GM03348 (cell line): ENCODE measurements around the gene CNNM1.
A peak's percentile ranks its signal among the peaks of the same experiment; 100 is the strongest.

Experiments
- DNase-seq: peaks from one replicate; pipeline ENCODE4 v3.0.0; 2012; ENCODE audit warnings: low spot score

Gene CNNM1

GRCh38 chr10:99372546-99373271 is 43.6 kb downstream of the CNNM1 start:
- peak; percentile 58 for DNase-seq

DNA sequence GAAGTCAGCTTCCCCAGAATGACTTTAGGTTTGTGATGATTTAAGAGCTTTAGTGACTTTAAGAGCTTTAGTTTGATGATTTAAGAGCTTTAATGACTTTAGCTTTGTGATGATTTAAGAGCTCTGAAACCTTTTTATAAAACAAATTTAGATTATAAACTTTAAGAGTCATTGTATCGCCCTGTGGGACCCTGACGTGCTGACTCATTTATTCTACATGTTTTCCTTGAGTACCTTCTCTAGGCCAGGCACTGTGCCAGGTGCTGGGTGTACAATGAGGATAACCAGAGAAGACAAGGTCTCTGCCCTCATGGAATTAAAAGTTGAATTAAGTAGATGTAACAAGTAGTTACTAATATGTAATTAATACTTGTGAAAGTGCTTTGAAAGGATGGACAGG is 45.4 kb downstream of the CNNM1 start:
- no peak for DNase-seq

GRCh38 chr10:99374972-99375371 is 45.8 kb downstream of the CNNM1 start:
- no peak for DNase-seq

GRCh38 chr10:99375426-99375825 is 46.3 kb downstream of the CNNM1 start:
- no peak for DNase-seq

- no peak for DNase-seq
These were observed 53.0 kb downstream of the CNNM1 start for GRCh38 chr10:99382176-99382575.

GRCh38 chr10:99387071-99387470 is 57.9 kb downstream of the CNNM1 start:
- DNase-seq: no peak

DNA sequence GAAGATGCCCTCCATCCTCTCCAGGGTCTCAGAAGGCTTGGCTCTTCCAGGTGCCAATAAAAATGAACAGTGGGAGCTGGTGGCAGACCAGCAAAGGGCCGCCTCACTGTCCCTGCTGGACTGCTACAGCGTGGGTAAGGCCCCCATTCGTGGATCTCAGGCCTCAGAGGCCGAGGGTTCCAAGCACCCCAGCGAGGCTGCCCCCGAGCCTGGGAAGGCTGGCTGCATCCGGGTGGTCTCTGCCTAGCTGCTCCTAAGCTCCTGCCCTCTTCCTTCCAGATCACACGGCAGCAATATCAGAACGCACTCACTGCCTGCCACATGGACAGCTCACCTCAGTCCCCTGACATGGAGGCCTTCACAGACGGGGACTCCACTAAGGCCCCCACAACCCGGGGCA is 58.4 kb downstream of the CNNM1 start:
- no peak for DNase-seq

GRCh38 chr10:99389729-99390480 is 60.7 kb downstream of the CNNM1 start:
- no peak for DNase-seq

- no peak for DNase-seq
These were observed 62.2 kb downstream of the CNNM1 start for GRCh38 chr10:99391346-99391745.

DNA sequence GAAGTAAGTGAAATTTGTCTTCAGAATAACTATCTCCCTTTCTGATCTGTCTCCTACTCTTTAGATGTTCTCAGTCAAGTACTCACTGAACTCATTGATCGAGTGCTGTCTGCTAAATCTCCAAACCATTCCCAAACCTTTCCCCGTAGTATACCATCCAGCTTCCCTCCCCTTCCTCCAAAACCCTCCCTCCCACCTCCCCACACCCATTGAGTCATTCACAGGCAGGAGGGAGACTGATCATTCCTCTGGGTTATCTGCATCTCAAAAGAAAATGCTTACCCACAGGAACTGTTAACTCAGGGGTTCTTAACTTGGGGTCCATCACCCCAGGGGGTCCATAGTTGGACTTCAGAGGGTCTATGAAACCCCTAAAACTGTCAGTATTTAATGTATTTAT is 63.9 kb downstream of the CNNM1 start:
- no peak for DNase-seq

- DNase-seq: no peak
These were observed 64.5 kb downstream of the CNNM1 start for GRCh38 chr10:99393683-99394082.

DNA sequence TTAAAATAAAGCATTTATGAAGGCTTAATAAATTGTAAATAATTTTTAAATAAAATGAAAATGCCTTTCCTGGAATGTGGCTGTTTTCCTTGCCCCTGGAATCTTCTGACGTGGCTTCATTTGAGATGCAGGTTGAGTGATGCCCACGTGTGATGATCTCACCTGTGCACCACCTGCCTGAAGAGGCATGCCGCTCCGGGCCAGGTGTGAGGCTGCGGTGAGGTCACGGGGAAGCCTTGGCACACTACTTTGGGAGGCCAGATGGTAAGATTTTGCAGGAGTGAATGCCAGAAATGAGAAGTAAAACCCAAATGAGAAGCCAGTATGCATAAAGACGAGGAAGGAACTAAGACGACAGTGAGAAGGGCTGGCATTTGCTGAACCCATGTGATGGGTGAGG is 65.1 kb downstream of the CNNM1 start:
- DNase-seq: no peak

DNA sequence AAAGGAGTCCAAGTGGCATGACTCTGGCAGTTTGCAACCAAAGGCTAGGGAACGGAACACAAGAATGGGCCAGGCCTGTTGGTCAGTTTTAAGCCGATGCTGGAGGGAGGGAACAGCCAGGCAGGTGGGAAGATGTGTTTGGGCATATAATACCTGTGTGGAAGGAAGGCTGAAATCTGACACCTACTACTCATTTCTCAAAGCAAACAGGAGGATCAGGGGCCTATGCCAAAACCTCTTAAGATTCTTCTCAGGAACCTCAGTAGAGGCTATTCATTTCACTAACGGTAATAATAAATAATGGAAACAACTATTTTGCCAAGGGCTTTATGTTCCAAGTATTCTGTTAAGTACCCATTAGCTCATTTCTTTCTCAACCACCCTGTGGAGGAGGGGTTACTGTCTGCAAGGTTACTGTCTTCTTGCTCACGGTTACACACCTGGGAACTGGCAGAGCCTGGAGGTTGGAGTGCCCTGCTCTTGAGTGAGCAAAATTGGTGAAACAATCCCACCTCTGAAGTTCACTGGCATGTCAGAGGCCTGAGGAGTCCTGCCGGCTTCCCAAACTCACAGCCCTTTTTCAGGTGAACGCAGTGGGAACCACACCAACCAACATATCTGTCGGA is 65.7 kb downstream of the CNNM1 start:
- DNase-seq: no peak

DNA sequence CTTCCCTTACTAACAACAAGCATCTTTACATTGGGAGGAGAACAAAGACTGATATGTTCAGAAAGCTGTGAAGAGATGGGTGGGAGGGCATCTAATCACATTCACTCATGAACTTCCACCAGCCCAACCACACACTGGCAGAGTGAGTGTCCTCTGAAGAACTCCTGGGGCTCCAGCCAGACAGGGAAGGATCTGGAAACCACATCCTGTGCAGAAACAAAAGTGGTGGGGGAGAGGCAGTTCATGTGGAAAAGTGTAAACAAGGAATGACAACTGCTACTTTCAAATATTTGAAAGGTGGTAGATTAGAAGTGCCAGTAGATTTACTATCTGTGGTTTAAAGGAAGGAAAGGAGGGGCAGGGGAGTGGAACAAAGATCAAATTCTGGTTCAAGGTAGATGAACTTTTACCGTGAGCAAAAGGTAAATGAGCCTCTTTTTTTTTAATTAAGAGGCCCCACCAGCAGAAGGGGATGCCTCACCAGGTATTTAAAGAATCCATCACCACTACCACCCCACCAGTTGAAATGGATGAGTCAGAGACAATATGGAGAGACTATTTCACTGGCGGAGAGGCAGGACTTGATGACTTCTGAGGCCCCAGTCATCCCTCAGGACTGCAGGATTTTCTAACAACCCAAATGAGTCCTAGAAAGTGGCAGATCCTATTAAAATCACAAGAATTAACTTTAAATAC is 66.7 kb downstream of the CNNM1 start:
- peak; percentile 87 for DNase-seq

GRCh38 chr10:99396471-99396870 is 67.3 kb downstream of the CNNM1 start:
- peak; percentile 20 for DNase-seq

- DNase-seq: no peak
These were observed 70.5 kb downstream of the CNNM1 start for GRCh38 chr10:99399664-99400063.

DNA sequence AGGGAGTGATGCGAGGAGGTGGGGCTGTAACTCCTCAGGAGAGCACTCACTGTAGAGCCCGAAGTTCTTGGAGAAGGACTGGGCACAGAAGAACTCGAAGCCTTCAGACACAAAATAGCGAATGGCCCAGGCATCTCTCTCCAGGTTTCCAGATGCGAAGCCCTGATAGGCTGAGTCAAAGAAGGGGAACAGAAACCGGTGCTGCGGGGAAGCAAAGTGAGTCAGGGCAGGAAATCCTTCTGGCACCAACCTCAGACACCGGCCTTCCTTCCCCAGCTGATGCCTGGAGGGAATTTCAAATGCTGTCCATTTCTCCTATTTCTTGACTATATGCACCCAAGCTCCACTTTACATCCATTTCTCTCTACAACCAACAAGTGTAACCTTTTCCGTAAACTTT is 74.5 kb downstream of the CNNM1 start:
- no peak for DNase-seq

- DNase-seq: no peak
These were observed 77.0 kb downstream of the CNNM1 start for GRCh38 chr10:99406149-99406548.

- DNase-seq: no peak
These were observed 81.0 kb downstream of the CNNM1 start for GRCh38 chr10:99410146-99410545.

DNA sequence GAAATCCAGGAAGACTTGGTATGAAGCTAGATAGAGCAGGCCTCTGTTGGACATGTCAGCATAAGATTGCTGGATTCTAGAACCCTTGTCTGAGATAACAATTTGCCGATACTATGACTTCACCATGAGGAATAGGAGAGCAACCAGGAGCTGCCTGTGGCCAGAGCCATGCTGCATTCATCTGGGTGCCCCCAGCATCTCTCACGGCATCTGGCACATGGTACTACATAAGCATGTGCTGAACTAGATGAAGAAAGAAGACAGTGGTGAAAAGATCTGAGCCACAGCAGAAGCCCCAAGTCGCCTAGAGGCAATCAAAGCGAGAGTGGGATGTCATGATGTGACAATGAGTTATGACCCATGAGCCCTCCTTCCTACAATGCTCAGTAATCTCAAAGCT is 81.7 kb downstream of the CNNM1 start:
- DNase-seq: no peak

GRCh38 chr10:99411546-99411945 is 82.4 kb downstream of the CNNM1 start:
- no peak for DNase-seq

GRCh38 chr10:99412099-99412498 is 82.9 kb downstream of the CNNM1 start:
- no peak for DNase-seq
